GM20000 (cell line): ENCODE results near the gene ARF1.
A peak's percentile ranks its signal among the peaks of the same experiment; 100 is the strongest.
"Not testable (repeated sequence)": the region's sequence is repeated elsewhere in the genome, so short reads cannot be mapped to it uniquely, and the experiment has no call there.

Source experiments
- DNase-seq: peaks from one replicate; pipeline ENCODE4 v3.0.0; 2012; ENCODE audit warnings: low spot score
- TF ChIP-seq, protein P1 (sequence below): IDR thresholded peaks from 2 replicates; pipeline ENCODE4 v1.5.1; 2012; ENCODE audit warnings: mild to moderate bottlenecking, control low read depth; ENCODE audit errors: extremely low read depth, missing control alignments

Gene ARF1

DNA sequence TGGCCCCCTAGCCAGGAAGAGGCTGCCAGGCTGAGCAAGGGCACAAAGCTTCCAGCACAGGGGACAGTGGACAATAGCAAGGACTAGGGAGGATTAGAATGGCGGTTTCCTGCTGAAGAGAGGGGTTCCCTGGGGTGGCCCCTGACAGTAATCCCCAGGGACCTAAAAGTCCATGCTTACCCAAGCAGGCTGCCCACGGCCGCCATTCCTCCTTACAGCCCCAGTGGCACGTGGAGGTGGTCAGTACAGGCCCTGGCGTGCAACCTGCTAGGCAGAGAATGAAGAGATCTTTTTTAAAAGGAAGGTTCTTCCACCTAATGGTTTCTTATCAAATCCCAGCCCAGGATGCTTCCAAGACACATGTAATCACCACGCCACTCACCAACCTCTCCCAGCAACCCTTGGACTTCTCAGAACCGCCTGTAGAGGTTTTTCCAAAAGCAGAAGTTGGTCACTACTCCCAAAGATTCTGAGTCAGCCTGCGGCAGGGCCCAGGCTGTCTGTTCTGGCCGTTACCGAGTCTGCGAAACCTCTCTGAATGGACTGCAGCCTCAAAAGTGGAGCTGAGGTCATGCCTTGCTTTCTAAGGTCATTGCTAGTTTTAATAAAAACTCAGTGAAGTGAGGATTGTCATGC lies 25.7 kb downstream of the ARF1 start:
- DNase-seq = no peak
- TF ChIP-seq, protein P1, sequence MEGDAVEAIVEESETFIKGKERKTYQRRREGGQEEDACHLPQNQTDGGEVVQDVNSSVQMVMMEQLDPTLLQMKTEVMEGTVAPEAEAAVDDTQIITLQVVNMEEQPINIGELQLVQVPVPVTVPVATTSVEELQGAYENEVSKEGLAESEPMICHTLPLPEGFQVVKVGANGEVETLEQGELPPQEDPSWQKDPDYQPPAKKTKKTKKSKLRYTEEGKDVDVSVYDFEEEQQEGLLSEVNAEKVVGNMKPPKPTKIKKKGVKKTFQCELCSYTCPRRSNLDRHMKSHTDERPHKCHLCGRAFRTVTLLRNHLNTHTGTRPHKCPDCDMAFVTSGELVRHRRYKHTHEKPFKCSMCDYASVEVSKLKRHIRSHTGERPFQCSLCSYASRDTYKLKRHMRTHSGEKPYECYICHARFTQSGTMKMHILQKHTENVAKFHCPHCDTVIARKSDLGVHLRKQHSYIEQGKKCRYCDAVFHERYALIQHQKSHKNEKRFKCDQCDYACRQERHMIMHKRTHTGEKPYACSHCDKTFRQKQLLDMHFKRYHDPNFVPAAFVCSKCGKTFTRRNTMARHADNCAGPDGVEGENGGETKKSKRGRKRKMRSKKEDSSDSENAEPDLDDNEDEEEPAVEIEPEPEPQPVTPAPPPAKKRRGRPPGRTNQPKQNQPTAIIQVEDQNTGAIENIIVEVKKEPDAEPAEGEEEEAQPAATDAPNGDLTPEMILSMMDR = no peak

DNA sequence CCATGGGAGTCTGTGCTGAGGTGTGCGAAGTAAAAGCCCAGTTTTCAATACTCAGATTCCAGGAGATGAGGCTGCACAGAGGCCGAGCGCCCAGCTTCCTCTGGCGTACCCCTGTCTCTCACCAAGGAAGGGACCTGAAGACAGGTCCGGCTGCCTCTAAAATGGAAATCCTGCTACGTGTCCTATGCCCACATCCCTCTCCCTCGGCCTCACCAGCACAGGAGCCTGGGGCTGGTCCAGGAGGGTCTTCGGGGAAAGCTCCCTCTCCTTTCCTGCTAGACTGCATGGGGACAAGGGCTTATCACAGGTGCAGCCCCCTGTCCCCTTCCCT lies 26.2 kb downstream of the ARF1 start:
- TF ChIP-seq, protein P1 = no peak
- no peak for DNase-seq

DNA sequence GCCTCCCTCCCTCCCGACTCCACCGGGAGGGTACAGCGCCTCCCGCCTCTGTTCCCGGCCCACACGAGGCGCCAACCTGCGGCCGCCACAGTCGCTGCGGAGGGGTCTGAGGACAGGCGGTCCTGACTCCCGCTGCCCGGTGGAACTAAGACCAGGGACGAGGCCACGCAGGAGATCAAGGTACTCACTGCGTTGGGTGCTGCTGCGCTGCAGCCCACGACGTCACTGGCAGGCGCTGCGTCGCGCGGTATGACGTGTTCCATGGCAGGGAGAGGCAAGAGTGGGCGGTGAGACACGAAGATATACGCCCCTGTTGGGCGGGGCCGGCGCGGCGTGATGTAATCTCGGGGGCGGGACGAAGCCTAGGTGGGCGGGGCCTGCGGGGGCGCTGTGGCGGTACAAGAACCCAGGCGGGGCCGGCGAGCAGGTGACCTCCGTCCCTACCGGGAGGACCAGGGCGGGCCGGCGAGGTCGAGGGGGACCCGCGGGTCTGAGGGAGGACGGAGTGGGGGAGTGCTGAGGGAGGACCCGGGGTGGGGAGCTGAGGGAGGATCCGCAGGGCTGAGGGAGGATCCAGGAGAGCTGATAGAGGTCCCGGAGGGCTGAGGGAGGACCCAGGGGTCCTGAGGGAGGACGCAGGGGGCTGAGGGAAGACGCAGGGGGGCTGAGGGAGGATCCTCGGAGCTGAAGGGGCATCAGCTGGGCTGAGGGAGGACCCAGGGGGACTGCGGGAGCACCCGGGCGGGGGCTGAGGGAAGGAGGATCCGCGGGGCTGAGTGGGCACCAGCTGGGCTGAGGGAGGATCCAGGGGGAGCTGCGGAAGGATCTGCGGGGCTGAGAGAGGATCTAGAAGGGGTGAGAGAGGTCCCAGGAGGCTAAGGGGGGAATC lies 26.8 kb downstream of the ARF1 start, which contains the start of gene MRPL55:
Gene MRPL55 (minus strand): TSS at position 227 of the 889 bp plus-strand sequence. CDS start 1,039 bp downstream, outside the sequence.
- DNase-seq = peak; percentile 96
- TF ChIP-seq, protein P1 = no peak

DNA sequence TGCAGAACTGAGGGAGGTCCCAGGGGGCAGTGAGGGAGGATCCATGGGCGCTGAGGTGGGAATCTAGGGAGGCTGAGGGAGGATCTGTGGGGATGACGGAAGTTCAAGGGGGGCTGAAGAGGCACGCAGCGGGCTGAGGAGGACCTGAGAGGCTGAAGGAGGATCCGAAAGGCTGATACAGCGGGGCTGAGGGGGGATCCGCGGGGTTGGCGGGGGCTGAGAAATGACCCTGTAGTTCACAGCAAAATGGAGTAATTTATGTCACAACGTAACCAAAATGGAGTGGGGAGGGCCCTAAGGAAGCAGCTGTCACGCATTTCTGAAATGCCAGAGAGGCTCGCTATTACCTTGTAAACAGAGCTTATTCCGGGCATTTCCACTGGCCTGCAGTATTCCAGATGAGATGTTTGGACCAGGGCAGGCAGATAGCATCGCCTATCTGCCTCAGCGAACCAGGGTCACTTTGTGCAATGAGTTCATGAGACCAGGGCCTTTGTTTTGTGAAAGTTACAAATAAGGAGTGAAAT lies 27.5 kb downstream of the ARF1 start:
- TF ChIP-seq, protein P1 = no peak
- no peak for DNase-seq

DNA sequence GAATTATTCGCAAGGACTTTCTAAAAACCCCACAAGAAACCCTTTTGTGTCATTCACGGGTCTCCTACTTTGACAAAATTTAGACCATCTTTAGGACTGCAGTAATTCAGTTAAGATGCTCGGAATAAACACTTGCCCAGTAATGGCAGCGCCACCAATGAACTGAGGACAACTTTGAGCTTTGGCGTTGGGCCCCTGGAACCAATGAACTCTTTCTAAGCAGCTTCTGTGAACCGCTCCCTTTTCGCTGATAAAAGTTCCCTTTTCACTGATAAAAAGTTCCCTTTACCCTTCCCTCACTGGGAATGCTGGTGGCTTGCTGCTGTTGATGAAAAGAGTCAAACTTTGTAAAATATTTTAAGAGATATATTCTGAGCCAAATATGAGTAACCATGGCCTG lies 28.0 kb downstream of the ARF1 start:
- TF ChIP-seq, protein P1 = no peak
- no peak for DNase-seq

DNA sequence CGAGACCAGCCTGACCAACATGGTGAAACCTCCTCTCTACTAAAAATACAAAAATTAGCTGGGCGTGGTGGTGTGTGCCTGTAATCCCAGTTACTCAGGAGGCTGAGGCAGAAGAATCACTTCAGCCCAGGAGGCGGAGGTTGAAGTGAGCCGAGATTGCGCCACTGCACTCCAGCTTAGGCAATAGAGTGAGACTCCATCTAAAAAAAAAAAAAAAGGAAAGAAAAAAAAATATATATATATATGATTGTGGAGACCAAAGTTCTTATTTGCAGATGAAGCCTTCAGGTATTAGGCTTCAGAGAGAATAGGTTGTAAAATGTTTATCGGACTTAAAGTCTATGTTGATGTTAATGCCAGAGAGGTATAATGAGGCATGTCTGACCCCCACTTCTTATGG lies 28.8 kb downstream of the ARF1 start:
- not testable (repeated sequence) for DNase-seq

DNA sequence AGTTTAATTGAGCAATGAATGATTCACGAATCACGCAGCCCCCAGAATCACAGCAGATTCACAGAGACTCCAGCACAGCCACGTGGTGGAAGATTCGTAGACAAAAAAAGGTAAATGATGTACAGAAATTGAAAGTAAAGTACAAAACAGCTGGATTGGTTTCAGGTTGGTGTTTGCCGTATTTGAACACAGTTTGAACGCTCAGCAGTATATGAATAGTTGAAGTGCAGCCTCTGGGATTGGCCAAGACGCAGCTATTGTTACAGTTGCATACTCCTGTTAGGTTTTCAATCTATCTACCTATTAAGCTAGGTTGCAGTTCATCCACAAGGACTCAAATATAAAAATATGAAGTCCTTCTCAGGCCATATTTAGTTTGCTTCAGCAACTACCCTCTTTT lies 29.7 kb downstream of the ARF1 start:
- TF ChIP-seq, protein P1 = no peak
- no peak for DNase-seq
